Measurements from ENCODE around the gene TUBB2B. TPM values are rescaled to one million over a fixed set of nuclear protein-coding genes. Genes with fewer than 3 reads are reported as not detected.
"Not testable (repeated sequence)": the region's sequence is repeated elsewhere in the genome, so short reads cannot be mapped to it uniquely, and the experiment has no call there.

Gene TUBB2B
- total RNA-seq, 5 donors from 2014 or later (not counting 1 experiment from before 2014, with no cell fraction given): 0.46 to 1.2 (median 0.87) TPM; not detected in 1

GRCh38 chr6:3247255-3248146, 20.0 kb upstream of the TUBB2B start:
- Mint-ChIP-seq H3K4me3 (no peak overlapping the region), H3K4me1 (peaks cover 6 to 12% (median 6%) of the 10 kb centered on the region in 3 donors), H3K27me3 (peaks cover 36 to 58% of the 10 kb centered on the region in 2 donors), H3K9me3 (no peaks in the 10 kb centered on the region), H3K36me3 (no peaks in the 10 kb centered on the region), H3K27ac (no peak overlapping the region)
- DNase-seq (no peak), ATAC-seq (replicated peaks in 1 of 4) (no peak)
- no peaks in the 10 kb centered on the region for H3K9me3 ChIP-seq
- no peaks in the 10 kb centered on the region for H3K36me3 ChIP-seq (ENCODE audit: control insufficient read depth in 2 of 2, extremely low read depth in 1 of 2, insufficient read depth in 1 of 2, low read length in 1 of 2)
- POLR2A ChIA-PET: interaction anchor here in 1 of 2 donors (0.5 kb wide), 1 partner anchor 33 kb away, joined by 3 read pairs; no protein-coding TSS in a partner anchor
- WGBS (ENCODE audit: insufficient coverage): 63% methylated on average over 31 of the region's 36 CpGs
- CTCF ChIA-PET: interaction anchor here in 1 of 2 donors (0.6 to 0.9 kb wide), 3 partner anchors 10 to 459 kb away, joined by 3 to 5 read pairs (median 3); no protein-coding TSS in a partner anchor
- no peak overlapping the region for H3K4me3 ChIP-seq (ENCODE audit: control insufficient read depth in 1 of 2, extremely low read depth in 1 of 2, low read length in 1 of 2)
- H3K27ac ChIP-seq (ENCODE audit: low read length): no peak overlapping the region
- peaks cover 0 to 9% of the 10 kb centered on the region in 2 experiments for H3K4me1 ChIP-seq (ENCODE audit: control insufficient read depth in 1 of 2, extremely low read depth in 1 of 2, insufficient read depth in 2 of 2, low read length in 2 of 2)
- H3K27me3 ChIP-seq (replicated peaks in 1 of 2; ENCODE audit: control insufficient read depth in 2 of 2, extremely low read depth in 1 of 2, insufficient read depth in 2 of 2, low read length in 1 of 2): peaks cover 0 to 67% of the 10 kb centered on the region in 2 experiments

- DNase-seq (no peak), ATAC-seq (replicated peaks in 1 of 4) (no peak)
- CTCF ChIA-PET: no interaction called here
- POLR2A ChIA-PET: no interaction called here
- no peaks in the 10 kb centered on the region for H3K4me1 Mint-ChIP-seq
- WGBS (ENCODE audit: insufficient coverage): 100% methylated on average over 1 of the region's 5 CpGs
- Histone ChIP-seq H3K4me1 (ENCODE audit: control insufficient read depth in 1 of 2, extremely low read depth in 1 of 2, insufficient read depth in 2 of 2, low read length in 2 of 2) (no peaks in the 10 kb centered on the region), H3K4me3 (ENCODE audit: control insufficient read depth in 1 of 2, extremely low read depth in 1 of 2, low read length in 1 of 2) (no peak overlapping the region), H3K27me3 (replicated peaks in 1 of 2; ENCODE audit: control insufficient read depth in 2 of 2, extremely low read depth in 1 of 2, insufficient read depth in 2 of 2, low read length in 1 of 2) (peaks cover 0 to 63% of the 10 kb centered on the region in 2 experiments), H3K36me3 (ENCODE audit: control insufficient read depth in 2 of 2, extremely low read depth in 1 of 2, insufficient read depth in 1 of 2, low read length in 1 of 2) (no peaks in the 10 kb centered on the region), H3K9me3 (no peaks in the 10 kb centered on the region), H3K27ac (ENCODE audit: low read length) (no peak overlapping the region)
- no peaks in the 10 kb centered on the region for H3K9me3 Mint-ChIP-seq
- no peaks in the 10 kb centered on the region for H3K36me3 Mint-ChIP-seq
- H3K4me3 Mint-ChIP-seq: no peak overlapping the region
- H3K27me3 Mint-ChIP-seq: peaks cover 40 to 54% of the 10 kb centered on the region in 2 donors
- H3K27ac Mint-ChIP-seq: no peak overlapping the region
Measured at GRCh38 chr6:3245216-3245615, 17.8 kb upstream of the TUBB2B start.

- POLR2A ChIA-PET: interaction anchor here in 1 of 2 donors (0.7 kb wide), 1 partner anchor 148 kb away, joined by 6 read pairs; no protein-coding TSS in a partner anchor
- not testable (repeated sequence) for H3K9me3 ChIP-seq; ATAC-seq (replicated peaks in 1 of 4); H3K27ac ChIP-seq (ENCODE audit: low read length); H3K36me3 ChIP-seq (ENCODE audit: control insufficient read depth in 2 of 2, extremely low read depth in 1 of 2, insufficient read depth in 1 of 2, low read length in 1 of 2); H3K36me3 Mint-ChIP-seq; H3K9me3 Mint-ChIP-seq; H3K4me3 Mint-ChIP-seq; H3K4me1 Mint-ChIP-seq; H3K4me1 ChIP-seq (ENCODE audit: control insufficient read depth in 1 of 2, extremely low read depth in 1 of 2, insufficient read depth in 2 of 2, low read length in 2 of 2); DNase-seq; H3K27ac Mint-ChIP-seq; H3K4me3 ChIP-seq (ENCODE audit: control insufficient read depth in 1 of 2, extremely low read depth in 1 of 2, low read length in 1 of 2)
- no CpG with 5 or more reads among the region's 7 CpGs for WGBS (ENCODE audit: insufficient coverage)
- CTCF ChIA-PET: interaction anchor here in 1 of 2 donors (0.5 kb wide), 1 partner anchor 395 kb away, joined by 3 read pairs; no protein-coding TSS in a partner anchor
- H3K27me3 Mint-ChIP-seq: peaks cover 44 to 52% of the 10 kb centered on the region in 2 donors
- H3K27me3 ChIP-seq (replicated peaks in 1 of 2; ENCODE audit: control insufficient read depth in 2 of 2, extremely low read depth in 1 of 2, insufficient read depth in 2 of 2, low read length in 1 of 2): peaks cover 0 to 60% of the 10 kb centered on the region in 2 experiments
Measured at GRCh38 chr6:3244832-3245161, 17.3 kb upstream of the TUBB2B start.

GRCh38 chr6:3244003-3244831, 16.8 kb upstream of the TUBB2B start:
- ChIA-PET POLR2A (interaction anchor here in 1 of 2 donors (0.7 kb wide), 1 partner anchor 147 kb away, joined by 6 read pairs; no protein-coding TSS in a partner anchor), CTCF (interaction anchor here (0.5 to 0.6 kb wide), 2 partner anchors 134 to 394 kb away, joined by 3 to 7 read pairs; no protein-coding TSS in a partner anchor)
- no peaks in the 10 kb centered on the region for H3K36me3 ChIP-seq (ENCODE audit: control insufficient read depth in 2 of 2, extremely low read depth in 1 of 2, insufficient read depth in 1 of 2, low read length in 1 of 2)
- no peak overlapping the region for H3K27ac ChIP-seq (ENCODE audit: low read length)
- ATAC-seq (replicated peaks in 1 of 4): no peak
- no peak overlapping the region for H3K4me3 ChIP-seq (ENCODE audit: control insufficient read depth in 1 of 2, extremely low read depth in 1 of 2, low read length in 1 of 2)
- peaks cover 0 to 59% of the 10 kb centered on the region in 2 experiments for H3K27me3 ChIP-seq (replicated peaks in 1 of 2; ENCODE audit: control insufficient read depth in 2 of 2, extremely low read depth in 1 of 2, insufficient read depth in 2 of 2, low read length in 1 of 2)
- Mint-ChIP-seq H3K27ac (no peak overlapping the region), H3K36me3 (no peaks in the 10 kb centered on the region), H3K27me3 (peaks cover 42 to 48% of the 10 kb centered on the region in 2 donors), H3K4me1 (no peaks in the 10 kb centered on the region), H3K4me3 (no peak overlapping the region), H3K9me3 (no peaks in the 10 kb centered on the region)
- no peak for DNase-seq
- no peaks in the 10 kb centered on the region for H3K4me1 ChIP-seq (ENCODE audit: control insufficient read depth in 1 of 2, extremely low read depth in 1 of 2, insufficient read depth in 2 of 2, low read length in 2 of 2)
- H3K9me3 ChIP-seq: no peaks in the 10 kb centered on the region
- whole genome bisulfite sequencing (ENCODE audit: insufficient coverage): 83% methylated on average over 3 of the region's 8 CpGs

- no peak overlapping the region for H3K4me3 Mint-ChIP-seq
- no peaks in the 10 kb centered on the region for H3K9me3 ChIP-seq
- no peaks in the 10 kb centered on the region for H3K36me3 Mint-ChIP-seq
- H3K4me1 ChIP-seq (ENCODE audit: control insufficient read depth in 1 of 2, extremely low read depth in 1 of 2, insufficient read depth in 2 of 2, low read length in 2 of 2): no peaks in the 10 kb centered on the region
- peaks cover 38 to 50% of the 10 kb centered on the region in 2 donors for H3K27me3 Mint-ChIP-seq
- WGBS (ENCODE audit: insufficient coverage): no CpG with 5 or more reads among the region's 4 CpGs
- H3K4me1 Mint-ChIP-seq: no peaks in the 10 kb centered on the region
- peaks cover 0 to 54% of the 10 kb centered on the region in 2 experiments for H3K27me3 ChIP-seq (replicated peaks in 1 of 2; ENCODE audit: control insufficient read depth in 2 of 2, extremely low read depth in 1 of 2, insufficient read depth in 2 of 2, low read length in 1 of 2)
- DNase-seq (no peak), ATAC-seq (replicated peaks in 1 of 4) (no peak)
- no peak overlapping the region for H3K27ac Mint-ChIP-seq
- POLR2A ChIA-PET: no interaction called here
- CTCF ChIA-PET: no interaction called here
- H3K36me3 ChIP-seq (ENCODE audit: control insufficient read depth in 2 of 2, extremely low read depth in 1 of 2, insufficient read depth in 1 of 2, low read length in 1 of 2): no peaks in the 10 kb centered on the region
- H3K9me3 Mint-ChIP-seq: no peaks in the 10 kb centered on the region
- no peak overlapping the region for H3K27ac ChIP-seq (ENCODE audit: low read length)
- H3K4me3 ChIP-seq (ENCODE audit: control insufficient read depth in 1 of 2, extremely low read depth in 1 of 2, low read length in 1 of 2): no peak overlapping the region
Measured at GRCh38 chr6:3242768-3243167, 15.3 kb upstream of the TUBB2B start.

- H3K4me3 Mint-ChIP-seq: not testable (repeated sequence)
Measured at GRCh38 chr6:3241745-3242144, 14.3 kb upstream of the TUBB2B start.

More at GRCh38 chr6:3241745-3242144, 14.3 kb upstream of the TUBB2B start:
- POLR2A ChIA-PET; H3K27ac ChIP-seq (ENCODE audit: low read length); H3K9me3 Mint-ChIP-seq; H3K4me1 ChIP-seq (ENCODE audit: control insufficient read depth in 1 of 2, extremely low read depth in 1 of 2, insufficient read depth in 2 of 2, low read length in 2 of 2); H3K36me3 Mint-ChIP-seq; ATAC-seq (replicated peaks in 1 of 4); H3K27ac Mint-ChIP-seq; H3K9me3 ChIP-seq; H3K4me3 ChIP-seq (ENCODE audit: control insufficient read depth in 1 of 2, extremely low read depth in 1 of 2, low read length in 1 of 2); H3K36me3 ChIP-seq (ENCODE audit: control insufficient read depth in 2 of 2, extremely low read depth in 1 of 2, insufficient read depth in 1 of 2, low read length in 1 of 2); H3K4me1 Mint-ChIP-seq; DNase-seq: not testable (repeated sequence)
- CTCF ChIA-PET: interaction anchor here in 1 of 2 donors (0.6 to 0.7 kb wide), 2 partner anchors 10 to 180 kb away, joined by 3 to 6 read pairs; no protein-coding TSS in a partner anchor
- peaks cover 0 to 51% of the 10 kb centered on the region in 2 experiments for H3K27me3 ChIP-seq (replicated peaks in 1 of 2; ENCODE audit: control insufficient read depth in 2 of 2, extremely low read depth in 1 of 2, insufficient read depth in 2 of 2, low read length in 1 of 2)
- H3K27me3 Mint-ChIP-seq: peaks cover 44 to 50% of the 10 kb centered on the region in 2 donors
- WGBS (ENCODE audit: insufficient coverage): no CpG with 5 or more reads among the region's 4 CpGs
